HFF-Myc (cell line): ENCODE results near the gene CENPK.
"Not testable (repeated sequence)": the region's sequence is repeated elsewhere in the genome, so short reads cannot be mapped to it uniquely, and the experiment has no call there.

Experiments used
- DNase-seq: peaks from one replicate; pipeline ENCODE4 v3.0.0-alpha.2; 2011; ENCODE audit warnings: low read depth; ENCODE audit errors: extremely low read depth
- H3K4me3 ChIP-seq: replicated peaks from 2 replicates; pipeline ENCODE4 v1.5.1; 2011; ENCODE audit warnings: low read depth, mild to moderate bottlenecking, control low read depth, low read length
- TF ChIP-seq, protein P1 (sequence below): IDR thresholded peaks from 2 replicates; pipeline ENCODE4 v1.5.1; 2012; ENCODE audit warnings: mild to moderate bottlenecking, low read depth, low read length, control low read depth; ENCODE audit errors: missing control alignments

The CENPK gene

DNA sequence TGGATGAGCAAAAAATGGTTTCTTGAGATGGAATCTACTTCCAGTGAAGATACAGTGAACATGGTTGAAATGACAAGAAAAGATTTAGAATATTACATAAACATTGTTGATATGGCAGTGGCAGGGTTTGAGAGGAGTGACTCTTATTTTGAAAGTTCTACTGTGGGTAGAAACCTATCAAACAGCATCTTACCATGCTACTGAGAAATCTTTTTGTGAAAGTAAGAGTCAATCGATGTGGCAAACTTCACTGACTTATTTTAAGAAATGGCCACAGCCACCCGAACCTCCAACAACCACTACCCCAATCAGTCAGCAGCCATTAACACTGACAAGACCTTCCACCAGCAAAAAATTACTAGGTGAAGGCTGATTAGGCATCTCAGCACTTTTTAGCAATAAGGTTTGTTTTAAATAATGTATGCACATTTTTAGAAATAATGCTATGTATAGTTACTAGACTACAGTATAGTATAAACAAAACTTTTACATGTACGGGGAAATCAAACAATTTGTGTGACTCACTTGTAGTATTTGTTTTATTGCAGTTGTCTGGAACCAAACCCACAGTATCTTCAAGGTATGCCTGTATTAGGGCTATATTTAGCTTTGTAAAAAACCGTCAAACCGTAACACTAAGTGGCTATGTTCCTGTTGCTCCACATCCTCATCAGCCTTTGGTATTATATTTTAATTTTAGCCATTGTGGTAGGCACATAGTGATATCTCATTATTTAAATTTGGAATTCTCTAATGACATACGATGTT is 50.6 kb downstream of the CENPK start:
- DNase-seq: no peak
- H3K4me3 ChIP-seq: no peak overlapping the region
- TF ChIP-seq, protein P1, sequence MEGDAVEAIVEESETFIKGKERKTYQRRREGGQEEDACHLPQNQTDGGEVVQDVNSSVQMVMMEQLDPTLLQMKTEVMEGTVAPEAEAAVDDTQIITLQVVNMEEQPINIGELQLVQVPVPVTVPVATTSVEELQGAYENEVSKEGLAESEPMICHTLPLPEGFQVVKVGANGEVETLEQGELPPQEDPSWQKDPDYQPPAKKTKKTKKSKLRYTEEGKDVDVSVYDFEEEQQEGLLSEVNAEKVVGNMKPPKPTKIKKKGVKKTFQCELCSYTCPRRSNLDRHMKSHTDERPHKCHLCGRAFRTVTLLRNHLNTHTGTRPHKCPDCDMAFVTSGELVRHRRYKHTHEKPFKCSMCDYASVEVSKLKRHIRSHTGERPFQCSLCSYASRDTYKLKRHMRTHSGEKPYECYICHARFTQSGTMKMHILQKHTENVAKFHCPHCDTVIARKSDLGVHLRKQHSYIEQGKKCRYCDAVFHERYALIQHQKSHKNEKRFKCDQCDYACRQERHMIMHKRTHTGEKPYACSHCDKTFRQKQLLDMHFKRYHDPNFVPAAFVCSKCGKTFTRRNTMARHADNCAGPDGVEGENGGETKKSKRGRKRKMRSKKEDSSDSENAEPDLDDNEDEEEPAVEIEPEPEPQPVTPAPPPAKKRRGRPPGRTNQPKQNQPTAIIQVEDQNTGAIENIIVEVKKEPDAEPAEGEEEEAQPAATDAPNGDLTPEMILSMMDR: no peak

DNA sequence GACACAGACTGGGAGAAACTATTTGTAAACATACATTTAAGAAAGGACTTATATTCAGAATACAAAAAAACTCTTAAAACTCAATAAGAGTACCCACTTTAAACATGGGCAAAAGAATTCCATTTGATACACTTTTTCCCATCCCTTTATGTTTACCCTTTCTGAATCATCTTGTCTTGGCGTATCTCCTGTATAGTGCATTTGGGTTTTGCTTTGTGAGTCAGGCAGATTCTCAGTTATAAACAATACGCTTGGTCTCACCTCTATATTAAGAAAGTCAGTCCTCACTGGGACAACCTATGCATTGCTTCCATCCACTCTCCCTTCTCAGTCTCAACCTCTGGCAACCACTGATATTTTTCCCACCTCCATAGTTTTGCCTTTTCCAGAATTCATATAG is 54.0 kb downstream of the CENPK start:
- H3K4me3 ChIP-seq: no peak overlapping the region
- no peak for DNase-seq

DNA sequence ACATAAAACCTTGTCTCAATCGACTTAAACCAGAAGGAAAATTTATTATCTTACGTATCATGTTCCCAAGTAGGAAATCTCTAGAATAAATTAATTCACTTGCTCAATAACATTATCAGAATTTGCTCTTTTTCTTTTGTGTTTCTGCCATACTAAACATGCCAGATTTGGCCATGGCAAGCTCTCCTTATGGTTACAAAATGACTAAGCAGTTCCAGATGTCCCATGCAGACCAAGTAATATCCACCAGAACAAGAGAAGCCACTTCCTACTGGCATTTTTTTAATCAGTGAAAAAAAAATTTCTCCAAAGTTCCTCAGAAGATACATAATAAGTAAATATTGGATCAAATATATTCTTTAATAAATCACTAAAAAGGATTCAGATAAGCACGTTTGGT is 56.0 kb downstream of the CENPK start:
- no peak overlapping the region for H3K4me3 ChIP-seq
- TF ChIP-seq, protein P1: no peak

More for the DNA sequence above, 54.0 kb downstream of the CENPK start:
- TF ChIP-seq, protein P1: no peak

DNA sequence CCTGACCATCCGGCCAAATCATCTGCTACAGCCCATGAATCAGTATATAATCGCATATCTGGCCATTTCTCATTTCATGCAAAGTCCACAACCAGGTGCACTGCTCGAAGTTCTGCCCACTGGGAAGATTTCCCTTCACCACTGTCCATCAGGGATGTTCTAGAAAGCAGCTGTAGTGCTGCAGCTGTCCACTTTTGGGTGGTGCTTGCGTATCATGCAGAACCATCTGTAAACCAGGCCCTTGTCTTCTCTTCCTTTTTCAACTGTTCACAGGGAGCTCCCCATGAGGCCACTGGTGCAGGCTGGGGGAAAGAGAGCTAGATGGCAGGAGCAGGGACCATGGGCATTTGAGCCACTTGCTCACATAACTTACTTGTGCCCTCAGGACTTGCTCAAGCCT is 73.8 kb downstream of the CENPK start:
- TF ChIP-seq, protein P1: no peak
- no peak for DNase-seq
- no peak overlapping the region for H3K4me3 ChIP-seq

More for the DNA sequence above, 56.0 kb downstream of the CENPK start:
- no peak for DNase-seq

DNA sequence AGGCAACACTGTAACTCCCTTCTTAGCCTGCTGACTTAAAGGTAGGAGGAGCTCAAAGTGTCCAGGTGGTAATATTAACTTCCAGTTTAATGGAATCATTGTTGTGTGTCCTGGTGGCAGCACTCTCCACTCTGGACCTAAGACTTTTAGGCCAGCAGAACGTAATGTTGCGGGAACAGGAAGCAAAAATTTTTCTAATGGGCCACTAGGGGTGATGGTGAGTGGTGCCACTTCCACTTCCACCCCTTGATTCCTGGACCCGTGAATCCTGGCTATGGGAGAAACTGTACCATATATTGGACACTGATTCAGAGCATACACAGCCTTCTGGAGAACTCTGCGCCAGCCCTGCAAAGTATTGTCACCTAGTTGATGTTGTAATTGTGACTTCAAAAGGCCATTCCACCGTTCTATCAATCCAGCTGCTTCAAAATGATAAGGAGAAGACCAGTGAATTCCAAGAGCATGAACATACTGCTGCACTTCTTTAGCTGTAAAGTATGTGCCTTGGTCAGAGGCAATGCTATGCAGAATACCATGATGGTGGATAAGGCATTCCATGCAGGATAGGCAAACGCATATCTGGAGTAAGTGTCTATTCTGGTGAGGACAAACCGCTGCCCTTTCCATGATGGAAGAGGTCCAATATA is 74.8 kb downstream of the CENPK start:
- TF ChIP-seq, protein P1: peak; percentile 9
- DNase-seq: not testable (repeated sequence)

DNA sequence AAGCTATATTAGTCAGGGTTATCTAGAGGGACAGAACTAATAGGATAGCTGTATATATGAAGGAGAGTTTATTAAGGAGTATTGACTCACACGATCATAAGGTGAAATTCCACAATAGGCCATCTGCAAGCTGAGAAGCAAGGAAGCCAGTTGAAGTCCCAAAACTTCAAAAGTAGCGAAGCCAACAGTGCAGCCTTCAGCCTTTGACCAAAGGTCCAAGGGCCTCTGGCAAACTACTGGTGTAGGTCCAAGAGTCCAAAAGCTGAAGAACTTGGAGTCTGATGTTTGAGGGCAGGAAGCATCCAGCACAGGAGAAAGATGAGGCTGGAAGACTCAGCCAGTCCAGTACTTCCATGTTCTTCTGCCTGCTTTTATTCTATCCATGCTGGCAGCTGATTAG is 76.2 kb downstream of the CENPK start:
- DNase-seq, H3K4me3 ChIP-seq: not testable (repeated sequence)

More for the DNA sequence above, 74.8 kb downstream of the CENPK start:
- H3K4me3 ChIP-seq: not testable (repeated sequence)

DNA sequence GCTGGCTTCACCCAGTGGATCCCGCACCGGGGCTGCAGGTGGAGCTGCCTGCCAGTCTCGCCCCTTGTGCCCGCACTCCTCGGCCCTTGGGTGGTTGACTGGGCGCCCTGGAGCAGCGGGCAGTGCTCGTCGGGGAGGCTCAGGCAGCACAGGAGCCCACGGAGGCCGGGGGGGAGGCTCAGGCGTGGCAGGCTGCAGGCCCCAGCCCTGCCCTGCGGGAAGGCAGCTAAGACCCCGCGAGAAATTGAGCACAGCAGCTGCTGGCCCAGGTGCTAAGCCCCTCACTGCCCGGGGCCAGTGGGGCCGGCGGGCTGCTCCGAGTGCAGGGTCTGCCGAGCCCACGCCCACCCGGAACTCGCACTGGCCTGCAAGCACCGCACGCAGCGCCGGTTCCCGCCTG is 77.6 kb downstream of the CENPK start:
- H3K4me3 ChIP-seq: no peak overlapping the region
- no peak for DNase-seq
- TF ChIP-seq, protein P1: no peak
